ENCODE results near the gene ABL2.
"Not testable (repeated sequence)": the region's sequence is repeated elsewhere in the genome, so short reads cannot be mapped to it uniquely, and the experiment has no call there.

ABL2 gene

DNA sequence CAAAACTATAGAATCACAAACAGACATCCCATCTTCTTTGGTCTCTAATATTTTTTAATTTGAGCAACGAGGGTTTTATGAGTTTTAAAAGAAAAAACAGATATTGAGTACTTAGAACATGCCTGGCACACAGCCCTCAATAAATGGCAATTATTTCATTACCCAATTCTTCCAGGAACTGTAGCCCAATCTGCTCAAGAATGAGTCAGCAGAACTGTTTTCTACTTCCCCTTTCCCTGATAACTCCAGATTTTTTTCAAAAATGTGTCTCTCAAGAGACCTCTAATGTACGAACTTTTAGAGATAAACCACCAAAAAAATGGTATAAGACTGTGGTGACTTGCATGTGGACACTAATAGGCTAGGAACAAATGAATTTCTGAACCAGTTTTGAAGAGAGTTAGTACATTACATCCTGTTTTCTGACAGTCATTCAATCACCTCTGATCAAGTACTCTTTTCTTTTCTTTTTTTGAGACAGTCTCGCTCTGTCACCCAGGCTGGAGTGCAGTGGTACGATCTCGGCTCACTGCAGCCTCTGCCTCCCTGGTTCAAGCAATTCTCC is 11.5 kb downstream of the ABL2 start:
- H3K4me1 ChIP-seq (ENCODE audit: insufficient read depth, insufficient read length), result no peaks in the 10 kb centered on the region
- no peak overlapping the region for H3K4me3 ChIP-seq (ENCODE audit: insufficient read length, low read depth)
- H3K9ac ChIP-seq (ENCODE audit: insufficient read length, low read depth), result no peak overlapping the region
- no peaks in the 10 kb centered on the region for H3K27me3 ChIP-seq (ENCODE audit: insufficient read depth, insufficient read length)
- peaks cover 44% of the 10 kb centered on the region for H3K36me3 ChIP-seq (ENCODE audit: insufficient read depth, insufficient read length, low read length)
- no peaks in the 10 kb centered on the region for H3K9me3 ChIP-seq (ENCODE audit: insufficient read depth, low read length)
- TF ChIP-seq ZNF274 (IDR thresholded peaks at IDR 0.05; ENCODE audit: low read depth, low read length) (no peak), YY1 (IDR thresholded peaks at IDR 0.05; ENCODE audit: insufficient read depth, insufficient read length) (no peak), SUZ12 (IDR thresholded peaks at IDR 0.05; ENCODE audit: extremely low read depth, insufficient read depth, insufficient read length) (no peak)
- DNase-seq (ENCODE audit: low read depth, low spot score), result no peak

DNA sequence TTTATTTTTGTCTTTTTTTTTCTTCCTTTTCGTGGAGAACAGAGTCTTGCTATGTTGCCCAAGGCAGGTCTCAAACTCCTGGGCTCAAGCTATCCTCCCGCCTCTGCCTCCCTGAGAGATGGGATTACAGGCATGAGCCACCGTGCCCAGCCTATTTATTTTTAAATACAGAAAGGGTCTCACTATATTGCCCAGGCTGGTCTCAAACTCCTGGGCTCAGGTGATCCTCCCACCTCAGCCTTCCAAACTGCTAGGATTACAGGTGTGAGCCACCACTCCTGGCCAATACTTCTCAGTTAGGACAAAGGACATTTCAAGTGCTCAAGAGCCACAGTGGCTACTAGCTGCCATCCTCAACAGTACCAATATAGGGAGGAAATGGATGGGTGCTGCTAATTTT is 16.2 kb downstream of the ABL2 start:
- not testable (repeated sequence) for H3K4me3 ChIP-seq (ENCODE audit: insufficient read length, low read depth); DNase-seq (ENCODE audit: low read depth, low spot score); H3K36me3 ChIP-seq (ENCODE audit: insufficient read depth, insufficient read length, low read length); H3K4me1 ChIP-seq (ENCODE audit: insufficient read depth, insufficient read length); H3K9me3 ChIP-seq (ENCODE audit: insufficient read depth, low read length); H3K27me3 ChIP-seq (ENCODE audit: insufficient read depth, insufficient read length); H3K9ac ChIP-seq (ENCODE audit: insufficient read length, low read depth)

DNA sequence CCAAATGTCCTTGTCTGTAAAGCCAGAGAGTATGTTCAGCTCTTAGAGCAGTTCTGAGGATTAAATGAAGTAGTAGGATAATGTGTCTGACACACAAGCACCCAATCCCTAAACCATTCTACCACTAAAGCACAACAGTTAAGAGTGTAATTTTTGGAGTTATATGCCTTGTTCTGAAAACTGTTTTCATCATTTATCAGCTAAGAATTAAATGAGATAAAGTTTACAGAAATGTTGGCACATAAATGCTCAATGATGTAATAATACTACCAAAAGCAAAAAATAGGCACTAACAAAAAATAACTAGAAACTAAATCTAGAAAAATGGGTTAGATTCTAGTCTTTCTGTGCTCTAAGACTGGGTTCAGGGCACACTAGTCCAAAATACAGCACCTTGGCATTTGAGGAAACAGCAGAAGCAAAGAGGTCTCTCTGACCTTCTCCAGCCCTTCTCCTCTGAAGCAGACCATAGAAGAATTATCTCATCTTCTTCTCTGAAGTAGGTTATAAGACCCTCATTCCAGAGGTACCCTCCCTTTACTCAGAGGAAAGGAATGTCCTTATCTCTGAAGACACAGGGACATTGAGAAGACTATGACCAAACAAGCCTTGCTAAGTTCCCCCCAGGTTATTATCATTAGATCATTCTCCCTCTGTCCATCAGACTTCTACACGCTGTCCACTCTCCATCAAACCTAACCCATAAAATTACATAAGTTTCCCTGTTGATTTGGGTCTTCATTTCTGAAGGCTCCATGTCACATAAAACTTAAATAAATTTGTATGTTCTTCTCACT is 20.6 kb downstream of the ABL2 start:
- H3K9me3 ChIP-seq (ENCODE audit: insufficient read depth, low read length), result no peaks in the 10 kb centered on the region
- H3K9ac ChIP-seq (ENCODE audit: insufficient read length, low read depth), result no peak overlapping the region
- no peak for DNase-seq (ENCODE audit: low read depth, low spot score)

DNA sequence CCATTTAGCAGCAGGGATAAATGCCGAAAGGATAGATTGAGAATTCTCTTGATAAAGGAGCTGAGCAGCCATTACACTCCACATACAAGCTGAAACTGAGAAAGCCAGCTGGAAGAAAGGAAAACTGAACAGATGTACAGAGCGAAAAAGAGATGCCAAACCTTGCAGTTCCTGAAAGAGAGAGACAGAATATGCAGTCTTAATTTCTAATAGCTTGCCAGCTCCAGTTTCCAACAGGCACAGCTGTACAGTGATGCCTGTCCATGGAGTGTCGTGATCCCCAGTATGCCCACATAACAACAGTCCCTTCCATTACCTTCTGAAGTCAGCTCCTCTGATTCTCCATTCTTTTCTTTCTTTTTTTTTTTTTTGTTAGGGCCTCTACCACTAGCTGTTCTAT is 22.7 kb downstream of the ABL2 start:
- Histone ChIP-seq H3K9ac (ENCODE audit: insufficient read length, low read depth) (no peak overlapping the region), H3K4me3 (ENCODE audit: insufficient read length, low read depth) (no peak overlapping the region), H3K9me3 (ENCODE audit: insufficient read depth, low read length) (no peaks in the 10 kb centered on the region), H3K27me3 (ENCODE audit: insufficient read depth, insufficient read length) (no peaks in the 10 kb centered on the region), H3K4me1 (ENCODE audit: insufficient read depth, insufficient read length) (no peaks in the 10 kb centered on the region), H3K36me3 (ENCODE audit: insufficient read depth, insufficient read length, low read length) (no peaks in the 10 kb centered on the region)
- no peak for TF ChIP-seq SUZ12 (IDR thresholded peaks at IDR 0.05; ENCODE audit: extremely low read depth, insufficient read depth, insufficient read length)
- TF ChIP-seq ZNF274 (IDR thresholded peaks at IDR 0.05; ENCODE audit: low read depth, low read length), result no peak
- TF ChIP-seq YY1 (IDR thresholded peaks at IDR 0.05; ENCODE audit: insufficient read depth, insufficient read length), result no peak
- no peak for DNase-seq (ENCODE audit: low read depth, low spot score)

More for the DNA sequence above, 20.6 kb downstream of the ABL2 start:
- Histone ChIP-seq H3K27me3 (ENCODE audit: insufficient read depth, insufficient read length) (no peaks in the 10 kb centered on the region), H3K4me3 (ENCODE audit: insufficient read length, low read depth) (no peak overlapping the region), H3K36me3 (ENCODE audit: insufficient read depth, insufficient read length, low read length) (peaks cover 2% of the 10 kb centered on the region), H3K4me1 (ENCODE audit: insufficient read depth, insufficient read length) (no peaks in the 10 kb centered on the region)
- TF ChIP-seq YY1 (IDR thresholded peaks at IDR 0.05; ENCODE audit: insufficient read depth, insufficient read length), result no peak
- no peak for TF ChIP-seq SUZ12 (IDR thresholded peaks at IDR 0.05; ENCODE audit: extremely low read depth, insufficient read depth, insufficient read length)
- TF ChIP-seq ZNF274 (IDR thresholded peaks at IDR 0.05; ENCODE audit: low read depth, low read length), result no peak

DNA sequence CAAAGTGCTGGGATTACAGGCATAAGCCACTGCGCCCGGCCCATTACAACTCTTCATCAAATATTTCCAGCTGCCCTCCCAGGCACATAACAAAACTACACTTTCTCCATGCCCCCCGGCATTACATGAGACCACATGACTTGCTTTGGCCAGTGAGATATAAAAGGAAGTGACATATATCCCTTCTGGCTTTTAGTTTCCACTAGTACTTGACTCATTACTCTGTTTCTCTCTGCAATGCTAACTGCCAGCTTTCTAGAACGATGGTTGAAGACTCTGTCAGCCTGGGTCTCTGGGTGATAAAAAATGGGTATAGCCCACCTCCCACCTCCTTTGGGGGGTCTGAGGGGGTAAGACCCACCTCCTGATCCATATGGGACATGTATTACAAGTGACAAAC is 24.2 kb downstream of the ABL2 start:
- Histone ChIP-seq H3K27me3 (ENCODE audit: insufficient read depth, insufficient read length) (no peaks in the 10 kb centered on the region), H3K4me3 (ENCODE audit: insufficient read length, low read depth) (no peak overlapping the region), H3K9me3 (ENCODE audit: insufficient read depth, low read length) (no peaks in the 10 kb centered on the region), H3K36me3 (ENCODE audit: insufficient read depth, insufficient read length, low read length) (peaks cover 5% of the 10 kb centered on the region), H3K4me1 (ENCODE audit: insufficient read depth, insufficient read length) (no peaks in the 10 kb centered on the region), H3K9ac (ENCODE audit: insufficient read length, low read depth) (no peak overlapping the region)
- no peak for DNase-seq (ENCODE audit: low read depth, low spot score)
- no peak for TF ChIP-seq YY1 (IDR thresholded peaks at IDR 0.05; ENCODE audit: insufficient read depth, insufficient read length)
- TF ChIP-seq ZNF274 (IDR thresholded peaks at IDR 0.05; ENCODE audit: low read depth, low read length), result no peak
- TF ChIP-seq SUZ12 (IDR thresholded peaks at IDR 0.05; ENCODE audit: extremely low read depth, insufficient read depth, insufficient read length), result no peak

DNA sequence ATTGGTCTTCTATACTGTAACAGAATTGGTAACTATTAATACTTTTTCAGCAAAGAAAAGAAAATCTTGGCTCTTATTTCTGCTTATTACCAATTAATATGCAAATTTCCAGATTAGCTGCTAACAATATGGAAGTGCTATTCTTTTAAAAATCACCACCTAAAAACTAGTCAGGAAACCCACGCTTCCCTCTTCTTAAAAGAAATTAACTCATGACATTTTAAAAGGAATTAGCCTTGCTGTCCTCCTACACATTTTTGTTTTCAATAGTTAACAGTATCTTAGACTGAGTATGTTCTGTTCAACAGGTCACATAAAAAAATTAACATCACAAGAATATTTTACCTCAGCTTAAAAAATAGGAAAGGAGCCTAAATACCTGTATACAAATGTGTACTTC is 27.3 kb downstream of the ABL2 start:
- H3K27me3 ChIP-seq (ENCODE audit: insufficient read depth, insufficient read length), result no peaks in the 10 kb centered on the region
- no peak overlapping the region for H3K4me3 ChIP-seq (ENCODE audit: insufficient read length, low read depth)
- no peaks in the 10 kb centered on the region for H3K9me3 ChIP-seq (ENCODE audit: insufficient read depth, low read length)
- DNase-seq (ENCODE audit: low read depth, low spot score), result no peak
- H3K9ac ChIP-seq (ENCODE audit: insufficient read length, low read depth), result no peak overlapping the region
- H3K4me1 ChIP-seq (ENCODE audit: insufficient read depth, insufficient read length), result no peaks in the 10 kb centered on the region
- peaks cover 5% of the 10 kb centered on the region for H3K36me3 ChIP-seq (ENCODE audit: insufficient read depth, insufficient read length, low read length)
- TF ChIP-seq SUZ12 (IDR thresholded peaks at IDR 0.05; ENCODE audit: extremely low read depth, insufficient read depth, insufficient read length) (no peak), YY1 (IDR thresholded peaks at IDR 0.05; ENCODE audit: insufficient read depth, insufficient read length) (no peak), ZNF274 (IDR thresholded peaks at IDR 0.05; ENCODE audit: low read depth, low read length) (no peak)

DNA sequence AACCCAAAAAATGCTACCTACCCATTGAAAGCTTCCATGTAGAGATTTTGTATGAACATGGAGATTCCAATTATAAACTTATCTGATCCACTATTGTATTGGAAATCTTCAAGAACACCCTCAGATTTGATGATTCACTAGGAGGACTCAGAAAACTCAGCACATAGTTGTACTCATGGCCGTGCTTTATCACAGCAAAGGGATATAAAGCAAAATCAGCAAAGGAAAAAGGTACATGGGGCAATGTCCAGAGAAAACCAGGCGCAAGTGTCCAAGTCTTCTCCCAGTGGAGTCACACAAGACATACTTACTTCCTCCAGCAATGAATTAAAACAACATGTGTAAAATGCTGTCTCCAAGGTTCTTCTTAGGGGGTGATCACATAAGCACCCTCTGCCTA is 28.9 kb downstream of the ABL2 start:
- no peak overlapping the region for H3K9ac ChIP-seq (ENCODE audit: insufficient read length, low read depth)
- DNase-seq (ENCODE audit: low read depth, low spot score), result no peak
- peaks cover 5% of the 10 kb centered on the region for H3K36me3 ChIP-seq (ENCODE audit: insufficient read depth, insufficient read length, low read length)
- no peak overlapping the region for H3K4me3 ChIP-seq (ENCODE audit: insufficient read length, low read depth)
- H3K27me3 ChIP-seq (ENCODE audit: insufficient read depth, insufficient read length), result no peaks in the 10 kb centered on the region
- TF ChIP-seq SUZ12 (IDR thresholded peaks at IDR 0.05; ENCODE audit: extremely low read depth, insufficient read depth, insufficient read length), result no peak
- TF ChIP-seq YY1 (IDR thresholded peaks at IDR 0.05; ENCODE audit: insufficient read depth, insufficient read length), result no peak
- no peak for TF ChIP-seq ZNF274 (IDR thresholded peaks at IDR 0.05; ENCODE audit: low read depth, low read length)
- no peaks in the 10 kb centered on the region for H3K9me3 ChIP-seq (ENCODE audit: insufficient read depth, low read length)
- no peaks in the 10 kb centered on the region for H3K4me1 ChIP-seq (ENCODE audit: insufficient read depth, insufficient read length)
